Breast epithelium (tissue), 4 donors: Measurements from ENCODE around the gene RDH13. TPM values are rescaled to one million over a fixed set of nuclear protein-coding genes. Genes with fewer than 3 reads are reported as not detected.
A peak's percentile ranks its signal among the peaks of the same experiment; 100 is the strongest.

Experiments used
- DNase-seq, 2 donors: peaks; one replicate each; pipeline ENCODE4 v3.0.0-alpha.2; 2019; ENCODE audit warnings: low spot score in 2 of 2
- H3K27ac ChIP-seq, 2 donors: fragments of 200-600 bp; sonication (generic) in 1 of 2; one replicate each; pipeline ENCODE4 v1.5.1; 2016 to 2019; ENCODE audit warnings: mild to moderate bottlenecking in 1 of 2
- H3K27me3 ChIP-seq, 2 donors: fragments of 200-600 bp; sonication (generic) in 1 of 2; one replicate each; pipeline versions ENCODE4 v1.5.1 to v1.6.0; 2017 to 2019; ENCODE audit warnings: control low read depth in 1 of 2, mild to moderate bottlenecking in 1 of 2
- H3K36me3 ChIP-seq: fragments of 200-600 bp; one replicate; pipeline ENCODE4 v1.5.1; 2019
- H3K4me1 ChIP-seq, 2 donors: fragments of 200-600 bp; sonication (generic); one replicate each; pipeline ENCODE4 v1.5.1; 2016 to 2019; ENCODE audit warnings: control low read depth in 1 of 2
- H3K4me3 ChIP-seq, 3 donors: fragments of 200-600 bp; sonication (generic); 1 replicate in 2 of 3; 2 replicates in 1 of 3; pipeline ENCODE4 v1.5.1; 2016 to 2019; ENCODE audit warnings: mild to moderate bottlenecking in 3 of 3, moderate library complexity in 2 of 3
- H3K9me3 ChIP-seq, 2 donors: fragments of 200-600 bp; sonication (generic) in 1 of 2; one replicate each; pipeline ENCODE4 v1.5.1; 2016 to 2019; ENCODE audit warnings: control low read depth in 1 of 2
- POLR2A ChIP-seq: fragments of 450-650 bp; IDR thresholded peaks from one replicate; pipeline ENCODE4 v1.6.1; 2016; ENCODE audit warnings: antibody characterized with exemption, mild to moderate bottlenecking, moderate library complexity
- POLR2AphosphoS5 ChIP-seq, 3 donors: sonication (generic); formaldehyde crosslinking; IDR thresholded peaks; one replicate each; pipeline ENCODE4 v1.6.1; 2017; ENCODE audit warnings: antibody characterized with exemption in 3 of 3
- intact Hi-C: fragments of 100-400 bp; cut with DNase I; formaldehyde crosslinking; loops from one replicate; pipeline ENCODE4 v1.15.1; 2023; ENCODE audit warnings: low total_unique reads
- total RNA-seq, 3 donors: library from RNA; depleted of rRNA; stranded (reverse); fragments of >200 nt; gene quantifications; one replicate each; pipeline ENCODE4 v1.1.0, GENCODE V29; 2016
- TF ChIP-seq, protein P1 (sequence below), 3 donors: fragments of 450-650 bp; IDR thresholded peaks; one replicate each; pipeline ENCODE4 v1.5.1; 2016 to 2017; ENCODE audit warnings: antibody characterized with exemption in 3 of 3, mild to moderate bottlenecking in 3 of 3, moderate library complexity in 3 of 3

RDH13 gene
- total RNA-seq, 3 donors from 2014 or later: 11.4 to 33.4 (median 22.3) TPM

DNA sequence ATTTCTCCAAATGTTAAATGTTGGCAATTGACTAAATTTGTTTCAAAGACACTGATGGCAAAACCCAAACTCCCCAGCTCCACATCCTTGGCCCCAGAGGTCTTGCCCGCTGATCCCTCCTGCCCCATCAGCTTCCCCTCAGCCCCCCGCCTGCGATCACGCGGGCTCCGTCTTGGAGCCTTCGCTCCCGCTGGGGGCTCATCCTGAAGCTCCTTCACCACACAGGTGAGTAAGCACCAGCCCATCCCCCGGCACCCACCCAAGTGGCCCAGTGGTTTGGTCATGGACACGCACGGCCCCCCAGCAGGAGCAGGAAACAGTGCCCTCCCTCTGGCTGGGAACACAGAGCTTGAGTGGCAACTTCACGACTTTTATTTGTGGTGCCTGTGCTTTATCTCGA lies 27.6 kb upstream of the RDH13 start:
- Histone ChIP-seq H3K4me3 (no peak overlapping the region), H3K36me3 (peaks cover 6% of the 10 kb centered on the region), H3K27me3 (no peaks in the 10 kb centered on the region), H3K4me1 (peaks cover 0 to 6% of the 10 kb centered on the region in 2 donors), H3K27ac (no peak overlapping the region), H3K9me3 (no peaks in the 10 kb centered on the region)
- TF ChIP-seq, protein P1, sequence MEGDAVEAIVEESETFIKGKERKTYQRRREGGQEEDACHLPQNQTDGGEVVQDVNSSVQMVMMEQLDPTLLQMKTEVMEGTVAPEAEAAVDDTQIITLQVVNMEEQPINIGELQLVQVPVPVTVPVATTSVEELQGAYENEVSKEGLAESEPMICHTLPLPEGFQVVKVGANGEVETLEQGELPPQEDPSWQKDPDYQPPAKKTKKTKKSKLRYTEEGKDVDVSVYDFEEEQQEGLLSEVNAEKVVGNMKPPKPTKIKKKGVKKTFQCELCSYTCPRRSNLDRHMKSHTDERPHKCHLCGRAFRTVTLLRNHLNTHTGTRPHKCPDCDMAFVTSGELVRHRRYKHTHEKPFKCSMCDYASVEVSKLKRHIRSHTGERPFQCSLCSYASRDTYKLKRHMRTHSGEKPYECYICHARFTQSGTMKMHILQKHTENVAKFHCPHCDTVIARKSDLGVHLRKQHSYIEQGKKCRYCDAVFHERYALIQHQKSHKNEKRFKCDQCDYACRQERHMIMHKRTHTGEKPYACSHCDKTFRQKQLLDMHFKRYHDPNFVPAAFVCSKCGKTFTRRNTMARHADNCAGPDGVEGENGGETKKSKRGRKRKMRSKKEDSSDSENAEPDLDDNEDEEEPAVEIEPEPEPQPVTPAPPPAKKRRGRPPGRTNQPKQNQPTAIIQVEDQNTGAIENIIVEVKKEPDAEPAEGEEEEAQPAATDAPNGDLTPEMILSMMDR (IDR thresholded peaks at IDR 0.05): no peak
- no peak for TF ChIP-seq POLR2A
- no peak for TF ChIP-seq POLR2AphosphoS5 (IDR thresholded peaks at IDR 0.05)
- intact Hi-C loops: no loop called here
- no peak for DNase-seq

DNA sequence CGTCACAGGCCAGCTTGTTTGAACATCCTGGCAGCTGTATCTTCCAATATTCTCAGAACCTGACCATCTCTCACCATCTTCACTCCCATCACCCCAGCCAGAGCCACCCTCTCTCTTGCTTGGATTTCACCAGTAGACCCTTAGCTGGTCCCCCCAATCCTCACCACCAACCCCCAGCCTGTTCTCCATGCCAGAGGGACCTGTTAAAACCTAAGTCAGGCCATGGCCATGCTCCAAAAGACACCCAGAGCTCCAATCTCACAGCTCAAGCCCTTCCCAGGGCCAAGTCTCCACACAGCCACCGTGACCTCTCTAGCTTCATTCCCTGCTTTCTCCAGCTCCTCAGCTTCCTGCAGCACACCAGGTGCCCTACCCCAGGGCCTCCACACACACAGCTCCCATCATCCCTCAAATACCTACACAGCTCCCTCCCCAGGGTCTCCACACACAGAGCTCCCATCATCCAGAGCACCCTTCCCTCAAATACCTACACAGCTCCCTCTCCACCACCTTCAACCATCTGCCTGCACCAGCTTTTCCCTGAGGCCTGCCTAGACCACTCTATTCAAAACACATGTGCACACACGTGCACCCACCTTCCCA lies 26.5 kb upstream of the RDH13 start:
- Histone ChIP-seq H3K4me3 (no peak overlapping the region), H3K4me1 (peaks cover 0 to 6% of the 10 kb centered on the region in 2 donors), H3K27ac (no peak overlapping the region), H3K36me3 (peaks cover 6% of the 10 kb centered on the region), H3K27me3 (no peaks in the 10 kb centered on the region), H3K9me3 (no peaks in the 10 kb centered on the region)
- intact Hi-C loops: no loop called here
- TF ChIP-seq POLR2AphosphoS5 (IDR thresholded peaks at IDR 0.05) (no peak), POLR2A (no peak)
- TF ChIP-seq, protein P1 (IDR thresholded peaks at IDR 0.05): no peak
- DNase-seq: no peak

DNA sequence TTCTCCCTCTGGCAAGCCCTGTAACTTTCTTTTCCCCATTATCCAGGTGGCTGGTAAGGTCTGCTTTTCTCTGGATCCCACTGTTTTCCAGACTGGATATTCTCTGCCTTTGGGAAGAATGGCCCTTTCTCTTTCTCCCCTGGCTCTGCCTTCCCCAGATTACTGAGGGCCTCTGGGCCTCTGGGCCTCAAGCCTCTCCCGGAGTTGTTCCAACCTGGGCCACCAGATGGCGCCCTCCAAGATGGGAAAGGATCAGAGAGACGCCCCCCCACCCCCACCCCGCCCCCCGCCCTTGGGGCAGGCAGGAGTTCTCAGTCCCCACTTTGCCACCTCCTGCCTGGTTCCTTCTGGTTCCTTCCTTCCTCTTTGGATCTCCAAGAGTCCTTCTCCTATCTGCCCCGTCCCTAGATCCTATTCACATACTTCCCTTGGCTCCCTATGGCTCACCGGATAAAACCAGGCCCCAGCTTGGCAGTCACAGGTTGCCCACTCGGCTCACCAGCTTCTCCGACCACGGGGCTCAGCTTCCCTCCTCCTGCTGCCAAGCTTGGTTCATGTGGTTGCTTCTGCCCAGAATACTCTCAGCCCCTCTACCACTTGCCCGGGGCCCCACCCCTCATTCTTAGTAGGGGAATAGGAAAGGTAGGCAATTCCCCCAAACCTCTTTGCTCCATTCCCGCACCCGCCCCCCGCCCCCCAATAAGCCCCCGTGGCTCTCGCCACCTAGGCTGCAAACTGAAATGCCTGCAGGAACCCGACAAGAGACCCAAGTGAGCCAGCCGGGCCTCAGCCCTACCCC lies 25.8 kb upstream of the RDH13 start:
- Histone ChIP-seq H3K27me3 (no peaks in the 10 kb centered on the region), H3K36me3 (peaks cover 6% of the 10 kb centered on the region), H3K4me1 (peaks cover 0 to 6% of the 10 kb centered on the region in 2 donors), H3K27ac (peak overlapping the region in 1 of 2 donors; percentile 7), H3K9me3 (no peaks in the 10 kb centered on the region), H3K4me3 (no peak overlapping the region)
- intact Hi-C loops: no loop called here
- peak in 1 of 2 donors; percentile 76 for DNase-seq
- TF ChIP-seq POLR2A (no peak), POLR2AphosphoS5 (IDR thresholded peaks at IDR 0.05) (no peak)
- TF ChIP-seq, protein P1 (IDR thresholded peaks at IDR 0.05): peak in 2 of 3 donors; percentile 27 to 32

DNA sequence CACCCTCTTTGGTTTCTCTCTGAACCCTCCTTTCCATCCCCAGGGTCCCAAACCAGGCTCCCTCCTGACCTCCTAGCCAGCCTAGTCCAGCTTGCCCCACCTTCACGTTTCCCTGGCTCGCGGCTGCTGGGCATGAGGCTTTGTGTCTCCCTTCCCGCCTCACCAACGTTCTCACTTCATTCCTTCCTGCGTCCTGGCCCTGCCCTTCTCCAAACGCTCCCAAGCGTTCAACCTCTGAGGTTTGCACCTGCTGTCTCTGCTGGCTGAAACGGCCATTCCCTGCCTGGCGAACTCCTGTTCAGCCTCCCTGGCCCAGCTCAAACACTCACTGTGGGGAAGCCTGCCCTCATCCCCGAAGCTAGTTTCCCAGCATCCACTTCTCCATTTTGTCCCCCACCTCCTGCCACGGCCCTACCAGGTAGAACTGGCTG lies 25.1 kb upstream of the RDH13 start:
- H3K9me3 ChIP-seq: no peaks in the 10 kb centered on the region
- TF ChIP-seq, protein P1 (IDR thresholded peaks at IDR 0.05): no peak
- TF ChIP-seq POLR2AphosphoS5 (IDR thresholded peaks at IDR 0.05): no peak
- no peak for TF ChIP-seq POLR2A
- intact Hi-C loops: no loop called here
- peak overlapping the region in 2 of 3 donors; percentile 34 to 67 for H3K4me3 ChIP-seq
- peaks cover 0 to 5% of the 10 kb centered on the region in 2 donors for H3K27me3 ChIP-seq
- peak overlapping the region in 1 of 2 donors; percentile 7 for H3K27ac ChIP-seq
- peaks cover 0 to 6% of the 10 kb centered on the region in 2 donors for H3K4me1 ChIP-seq
- H3K36me3 ChIP-seq: peaks cover 6% of the 10 kb centered on the region
- DNase-seq: no peak

DNA sequence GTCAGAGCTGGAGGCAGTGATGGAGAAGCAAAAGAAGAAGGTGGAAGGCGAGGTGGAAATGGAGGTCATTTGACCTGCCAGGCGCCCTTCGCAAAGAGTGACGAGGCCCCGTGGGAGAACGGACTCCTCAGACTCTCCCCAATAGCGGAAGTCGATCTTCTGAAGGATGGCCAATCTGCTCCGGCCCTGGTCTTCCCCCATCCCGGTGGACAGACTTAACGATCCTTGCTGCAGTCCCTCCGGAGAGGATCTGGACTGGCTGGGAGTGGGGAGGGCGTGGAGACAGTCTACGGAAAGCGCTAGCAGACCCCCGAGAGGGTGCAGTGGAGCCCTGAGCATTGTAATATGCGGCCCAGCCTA lies 24.6 kb upstream of the RDH13 start:
- Histone ChIP-seq H3K9me3 (no peaks in the 10 kb centered on the region), H3K4me1 (peaks cover 0 to 6% of the 10 kb centered on the region in 2 donors), H3K27ac (no peak overlapping the region), H3K27me3 (peaks cover 0 to 11% of the 10 kb centered on the region in 2 donors), H3K4me3 (peak overlapping the region; percentile 34 to 67 (median 45)), H3K36me3 (peaks cover 6% of the 10 kb centered on the region)
- TF ChIP-seq POLR2A: no peak
- TF ChIP-seq, protein P1 (IDR thresholded peaks at IDR 0.05): no peak
- TF ChIP-seq POLR2AphosphoS5 (IDR thresholded peaks at IDR 0.05): no peak
- intact Hi-C loops: no loop called here
- DNase-seq: no peak
